DMS114 treated with DMSO at 0.1 percent for 48 hours (cell line): ENCODE measurements around the gene NAXE.
A peak's percentile ranks its signal among the peaks of the same experiment; 100 is the strongest.
"Not testable (repeated sequence)": the region's sequence is repeated elsewhere in the genome, so short reads cannot be mapped to it uniquely, and the experiment has no call there.

Experiments
- DNase-seq: peaks from one replicate; lab custom pipeline; 2025; ENCODE audit not compliant: unreplicated experiment; lab: John Stamatoyannopoulos, UW

NAXE gene

DNA sequence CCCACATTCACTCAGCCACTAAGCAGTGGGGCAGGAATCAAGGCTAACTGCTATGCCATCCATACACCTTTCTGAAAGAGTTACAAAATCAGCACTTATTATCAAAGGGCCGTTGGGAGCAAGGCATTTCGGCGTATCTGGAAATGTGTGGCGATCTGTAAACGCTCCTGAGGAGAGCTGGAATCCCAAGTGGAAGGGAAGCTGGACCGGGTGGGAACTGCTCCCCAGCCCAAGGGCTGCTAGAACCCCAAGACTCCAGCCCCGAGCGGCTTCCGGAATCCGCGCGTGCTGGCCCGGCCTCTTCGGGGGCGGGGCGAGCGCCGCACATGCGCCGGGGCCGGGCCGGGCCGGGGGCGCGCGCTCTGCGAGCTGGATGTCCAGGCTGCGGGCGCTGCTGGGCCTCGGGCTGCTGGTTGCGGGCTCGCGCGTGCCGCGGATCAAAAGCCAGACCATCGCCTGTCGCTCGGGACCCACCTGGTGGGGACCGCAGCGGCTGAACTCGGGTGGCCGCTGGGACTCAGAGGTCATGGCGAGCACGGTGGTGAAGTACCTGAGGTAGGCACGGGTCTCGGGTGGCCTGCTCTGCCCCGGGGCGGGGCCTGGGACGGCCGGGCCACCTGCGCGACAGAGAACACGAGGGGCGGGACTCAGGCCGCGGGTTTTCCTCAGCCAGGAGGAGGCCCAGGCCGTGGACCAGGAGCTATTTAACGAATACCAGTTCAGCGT is at the start of gene NAXE:
Gene NAXE, plus strand, starts transcription at position 345 of the 726 bp plus-strand sequence. Its CDS starts 29 bp downstream, at position 374.
- peak; percentile 60 for DNase-seq

DNA sequence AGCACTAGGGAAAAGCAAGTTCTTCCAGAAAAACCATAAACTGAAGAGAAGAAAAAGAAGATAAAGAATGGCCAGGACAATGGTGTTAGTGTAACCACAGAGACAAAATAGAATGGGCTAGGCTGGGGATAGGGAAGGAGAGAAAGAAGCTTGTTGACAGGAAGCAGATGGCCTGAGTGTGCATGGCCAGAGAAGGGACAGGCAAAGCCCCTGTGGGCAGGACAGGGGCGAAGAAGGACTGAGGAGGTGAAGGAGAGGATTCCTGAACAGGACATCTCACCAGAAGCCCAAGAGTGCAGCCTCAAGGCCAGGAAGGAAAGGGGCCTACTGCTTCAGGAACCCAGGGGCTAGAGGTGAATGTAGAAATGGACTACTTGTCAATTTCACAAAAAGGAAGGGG is 48.5 kb upstream of the NAXE start:
- DNase-seq, result no peak

DNA sequence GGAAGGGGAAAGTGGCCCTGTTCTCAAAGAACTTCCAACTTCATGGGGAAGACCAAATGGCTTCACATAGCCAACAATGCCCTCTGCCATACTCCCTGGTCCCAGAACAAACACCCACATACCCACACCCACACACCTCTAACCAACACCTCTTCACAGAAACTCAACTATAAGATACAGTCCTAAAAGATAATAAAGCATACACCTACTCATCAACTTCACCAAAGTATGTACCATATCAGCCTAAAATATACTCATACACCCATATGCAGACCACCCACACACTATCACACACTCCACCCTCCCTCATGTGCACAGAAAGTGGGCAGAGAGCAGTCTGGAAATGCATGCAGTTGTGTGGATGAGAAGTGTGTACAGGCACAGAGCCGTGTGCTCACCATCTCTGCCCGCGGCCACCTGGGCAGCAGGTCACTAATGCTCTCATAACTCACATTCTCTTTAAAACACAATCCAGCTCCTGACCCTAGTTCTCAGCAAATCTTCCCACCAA is 46.9 kb upstream of the NAXE start:
- DNase-seq, result no peak

DNA sequence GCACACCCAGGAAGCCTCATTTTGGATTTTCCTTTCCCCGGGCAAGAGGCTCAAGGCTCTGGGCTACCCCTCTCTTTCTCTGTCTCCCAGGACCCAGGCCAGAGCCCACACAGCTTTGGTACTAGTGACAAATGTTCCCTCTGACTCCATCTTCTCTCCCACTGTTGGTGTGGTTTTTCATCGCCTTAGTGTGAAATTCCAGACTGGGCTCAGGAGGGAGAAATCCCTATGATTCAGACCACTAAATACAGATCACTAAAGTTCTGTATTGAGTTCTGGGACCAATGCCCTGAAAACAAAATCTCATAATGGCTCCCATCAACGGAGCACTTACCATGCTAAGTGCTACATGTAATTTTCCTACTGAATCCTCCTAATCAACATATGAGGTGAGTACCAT is 45.3 kb upstream of the NAXE start:
- no peak for DNase-seq

DNA sequence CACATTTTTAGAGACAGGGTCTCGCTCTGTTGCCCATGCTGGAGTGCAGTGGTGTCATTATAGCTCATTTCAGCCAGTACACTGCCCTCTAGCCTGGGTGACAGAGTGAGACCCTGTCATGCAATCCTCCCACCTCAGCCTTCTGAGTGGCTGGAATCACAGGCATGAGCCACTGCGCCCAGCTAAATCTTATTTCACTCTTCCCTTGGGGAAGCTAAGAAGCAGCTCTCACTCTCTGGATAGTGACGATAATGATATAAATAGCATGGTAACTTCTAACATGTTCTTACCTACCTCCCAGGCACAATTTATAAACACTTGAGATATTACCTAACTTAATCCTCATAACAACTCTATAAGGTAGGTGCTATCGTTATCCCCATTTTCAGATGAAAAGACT is 44.1 kb upstream of the NAXE start:
- no peak for DNase-seq

DNA sequence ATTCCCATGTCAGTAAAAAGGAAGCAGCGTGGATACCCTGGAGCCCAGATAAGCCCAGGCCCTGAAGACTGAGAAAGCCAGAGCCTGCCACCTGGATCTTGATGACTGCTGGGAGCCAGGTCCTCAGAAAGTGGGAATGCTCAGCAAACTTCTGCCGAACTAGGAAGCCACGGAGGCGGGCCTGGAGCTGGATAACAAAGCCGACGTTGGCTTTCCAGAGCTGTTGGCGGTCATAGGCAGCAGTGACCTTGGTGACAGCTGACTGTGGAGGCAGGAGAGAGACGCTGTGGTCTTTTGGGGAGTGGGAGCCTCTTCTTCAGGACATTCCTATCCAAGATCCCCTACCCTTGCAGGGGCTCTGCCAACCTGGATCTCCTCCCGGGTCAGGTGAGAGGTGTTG is 43.6 kb upstream of the NAXE start:
- DNase-seq, result no peak

DNA sequence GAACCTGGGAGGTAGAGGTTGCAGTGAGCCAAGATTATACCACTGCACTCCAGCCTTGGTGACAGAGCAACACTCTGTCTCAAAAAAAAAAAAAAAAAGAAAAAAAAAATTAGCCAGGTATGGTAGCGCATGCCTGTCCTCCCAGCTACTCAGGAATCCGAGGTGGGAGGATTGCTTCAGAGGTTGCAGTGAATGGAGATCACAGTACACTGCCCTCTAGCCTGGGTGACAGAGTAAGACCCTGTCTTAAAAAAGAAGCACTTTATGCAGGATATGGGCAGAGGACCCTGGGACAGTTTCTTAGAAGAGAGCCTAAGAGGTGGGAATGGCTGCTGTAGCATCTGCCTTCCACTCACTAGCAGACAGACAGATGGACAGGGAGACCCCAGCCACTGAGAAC is 42.2 kb upstream of the NAXE start:
- no peak for DNase-seq

DNA sequence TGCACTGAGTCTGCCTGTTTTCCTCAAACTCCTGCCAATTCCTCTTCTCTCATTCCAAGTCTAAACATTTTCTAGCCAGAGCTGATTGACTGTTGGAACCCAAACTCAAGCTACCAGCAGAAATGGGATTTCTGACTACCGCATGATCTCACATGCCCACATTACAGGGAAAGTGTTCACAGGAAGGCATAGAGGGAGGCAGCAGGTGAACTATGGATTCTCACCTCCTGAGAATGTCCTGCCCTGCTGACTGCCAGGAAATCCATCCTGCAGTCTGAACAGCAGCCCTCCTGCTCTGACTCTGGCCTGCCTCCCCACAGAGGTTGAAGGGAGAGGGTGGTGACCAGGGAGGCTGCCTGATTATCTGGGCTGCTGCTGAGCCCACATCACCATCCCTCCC is 41.7 kb upstream of the NAXE start:
- no peak for DNase-seq

DNA sequence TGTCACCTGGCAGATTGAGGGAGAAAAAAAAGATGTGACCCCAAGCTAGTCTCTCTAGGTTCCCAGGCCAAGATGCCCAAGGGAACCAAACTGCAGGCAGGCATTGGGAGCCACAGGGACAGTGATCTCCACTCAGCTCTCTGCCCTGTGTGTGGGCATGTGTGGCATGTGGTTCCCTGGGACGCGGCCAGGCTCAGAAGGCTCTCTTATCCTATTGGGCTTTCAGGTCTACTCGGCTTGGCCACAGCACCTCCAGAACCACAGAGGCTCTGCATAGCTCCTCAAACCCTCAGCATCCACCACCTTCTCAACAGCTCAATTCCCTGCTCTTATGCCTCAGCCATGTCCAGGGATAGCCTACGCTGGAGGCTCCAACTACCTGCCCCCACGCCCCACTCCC is 41.2 kb upstream of the NAXE start:
- no peak for DNase-seq

DNA sequence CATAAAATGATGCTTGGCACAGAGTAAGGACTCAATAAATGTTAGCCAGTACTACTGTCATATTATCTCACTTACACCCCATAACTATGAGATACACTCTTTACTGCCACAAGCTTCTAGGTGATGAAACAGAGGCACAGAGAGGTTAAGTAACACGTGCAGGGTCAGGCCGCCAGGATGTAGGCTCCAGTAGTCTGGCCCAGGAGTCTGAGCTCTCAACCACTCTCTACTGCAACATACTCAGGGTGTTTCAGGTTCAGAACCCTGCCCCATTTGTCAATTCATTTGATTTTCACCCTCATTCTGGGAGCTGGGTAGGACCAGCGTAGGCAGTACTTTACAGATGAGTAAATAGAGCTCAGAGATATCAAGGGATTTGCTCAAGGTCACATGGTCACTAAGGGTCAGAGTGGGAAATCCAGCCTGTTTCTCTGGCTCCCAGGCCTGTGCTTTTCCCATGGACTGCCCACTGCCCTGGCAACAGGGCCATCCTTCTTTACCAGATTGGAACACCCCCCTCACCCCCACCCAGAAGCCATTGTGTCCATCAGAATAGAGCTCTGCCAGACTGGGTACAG is 40.4 kb upstream of the NAXE start:
- DNase-seq, result no peak

DNA sequence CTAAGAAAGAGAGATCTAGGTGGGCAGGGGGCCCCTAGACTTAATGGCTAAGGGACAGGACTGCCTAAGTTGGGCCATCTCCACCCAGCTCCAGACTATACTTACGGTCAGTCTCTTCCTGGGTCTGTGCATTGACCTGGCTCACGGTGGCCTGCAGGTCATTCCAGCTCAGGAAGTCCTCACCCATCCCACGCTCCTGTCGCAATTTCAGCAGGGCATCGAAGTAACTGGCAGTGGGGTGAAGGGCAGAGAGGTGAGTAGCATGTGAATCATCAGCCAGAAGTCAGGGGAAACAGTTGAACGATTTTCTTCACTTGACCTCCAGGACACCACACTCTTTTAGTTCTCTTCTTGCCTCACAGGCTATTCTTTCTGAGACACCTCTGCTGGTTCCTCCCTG is 39.7 kb upstream of the NAXE start:
- DNase-seq, result no peak

DNA sequence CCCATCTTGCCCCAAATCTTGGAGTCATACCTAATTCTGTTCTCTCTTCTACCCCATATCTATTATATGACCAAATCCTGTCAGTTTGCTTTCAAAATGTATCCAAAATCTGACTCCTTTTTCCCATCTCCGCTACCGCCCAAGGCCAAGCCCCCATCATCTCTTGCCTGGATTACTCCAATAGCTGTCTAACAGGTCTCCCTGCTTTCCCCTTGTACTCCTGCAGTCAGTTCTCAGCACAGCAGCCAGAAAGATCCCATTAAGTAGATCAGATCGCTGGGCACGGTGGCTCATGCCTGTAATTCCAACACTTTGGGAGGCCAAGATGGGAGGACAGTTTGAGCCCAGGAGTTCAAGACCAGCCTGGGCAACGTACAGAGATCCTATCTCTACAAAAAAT is 39.1 kb upstream of the NAXE start:
- DNase-seq, result no peak

DNA sequence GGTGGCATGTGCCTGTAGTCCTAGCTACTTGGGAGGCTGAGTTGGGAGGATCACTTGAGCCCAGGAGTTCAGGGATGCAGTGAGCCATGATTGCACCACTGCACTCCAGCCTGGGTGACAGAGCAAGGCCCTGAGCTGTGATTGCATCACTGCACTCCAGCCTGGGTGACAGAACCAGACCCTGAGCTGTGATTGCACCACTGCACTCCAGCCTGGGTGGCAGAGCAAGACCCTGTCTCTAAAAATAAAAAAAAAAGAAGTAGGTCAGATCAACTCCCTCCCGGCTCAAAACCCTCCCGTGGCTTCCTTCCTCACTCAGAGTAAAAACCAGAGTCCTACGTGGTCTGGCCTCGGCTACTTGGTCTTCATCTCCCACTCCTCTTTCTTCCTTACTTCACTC is 38.6 kb upstream of the NAXE start:
- DNase-seq, result not testable (repeated sequence)

DNA sequence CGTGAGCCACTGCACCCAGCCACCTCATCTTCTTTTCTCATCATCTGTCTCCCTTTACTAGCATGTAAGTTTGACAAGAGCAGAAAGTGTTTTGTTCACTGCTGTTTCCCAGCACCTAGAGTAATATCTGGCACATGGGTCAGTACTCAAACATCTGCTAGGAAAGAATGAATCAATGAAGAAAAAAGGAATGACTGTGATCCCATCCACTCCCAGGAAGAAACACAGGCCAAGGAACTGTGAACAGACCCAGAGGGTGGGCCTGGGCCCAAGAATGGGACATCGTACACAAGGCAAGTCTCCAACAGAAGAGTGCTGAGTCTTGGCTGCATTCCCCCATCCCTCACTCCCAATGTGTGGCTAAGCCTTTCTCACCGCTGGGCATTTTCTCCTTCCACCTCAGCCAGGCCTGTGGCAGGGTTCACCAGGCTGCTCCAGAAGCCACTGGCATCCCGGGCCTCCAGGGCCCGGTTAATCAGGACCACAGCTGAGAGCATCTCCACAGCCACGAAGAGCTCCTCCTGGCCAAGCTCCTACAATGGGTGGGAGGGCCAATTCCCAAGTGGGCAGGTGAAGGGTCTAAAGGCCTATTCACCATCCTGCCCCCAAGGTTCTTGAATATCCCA is 37.6 kb upstream of the NAXE start:
- DNase-seq, result no peak

DNA sequence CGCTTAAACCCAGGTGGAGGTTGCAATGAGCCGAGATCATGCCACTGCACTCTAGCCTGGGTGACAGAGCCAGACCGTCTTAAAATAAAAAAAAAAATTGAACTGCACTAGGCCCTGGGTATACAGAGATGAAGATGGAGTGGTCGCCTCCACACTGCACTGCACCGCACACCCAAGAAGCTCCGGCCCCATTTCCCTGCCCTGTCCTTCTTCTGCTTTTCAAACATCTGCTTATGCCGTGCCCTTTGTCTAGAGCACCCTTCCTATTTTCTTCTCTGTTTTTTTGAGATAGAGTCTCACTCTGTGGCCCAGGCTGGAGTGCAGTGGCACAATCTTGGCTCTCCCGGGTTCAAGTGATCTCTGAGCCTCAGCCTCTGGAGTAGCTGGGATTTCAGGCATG is 36.6 kb upstream of the NAXE start:
- DNase-seq, result no peak

DNA sequence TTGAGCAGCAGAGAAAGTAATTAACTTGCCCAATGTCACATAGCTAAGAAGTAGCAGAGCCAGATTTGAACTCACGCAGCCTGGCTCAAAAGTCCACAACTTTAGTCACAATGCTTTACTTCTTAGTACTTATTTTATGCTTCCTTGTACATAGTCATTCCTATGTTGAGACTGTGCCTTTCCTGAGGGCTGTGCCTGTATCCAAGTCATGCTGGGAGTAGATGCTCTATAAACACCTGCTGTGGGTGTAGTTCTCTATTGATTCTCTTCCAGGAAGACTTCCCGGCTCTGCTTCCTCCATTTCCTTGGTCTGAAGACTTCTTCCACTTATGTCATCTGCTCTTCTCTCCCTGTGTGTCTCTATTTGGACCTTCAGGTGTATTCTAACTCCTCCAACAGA is 35.9 kb upstream of the NAXE start:
- DNase-seq, result no peak

DNA sequence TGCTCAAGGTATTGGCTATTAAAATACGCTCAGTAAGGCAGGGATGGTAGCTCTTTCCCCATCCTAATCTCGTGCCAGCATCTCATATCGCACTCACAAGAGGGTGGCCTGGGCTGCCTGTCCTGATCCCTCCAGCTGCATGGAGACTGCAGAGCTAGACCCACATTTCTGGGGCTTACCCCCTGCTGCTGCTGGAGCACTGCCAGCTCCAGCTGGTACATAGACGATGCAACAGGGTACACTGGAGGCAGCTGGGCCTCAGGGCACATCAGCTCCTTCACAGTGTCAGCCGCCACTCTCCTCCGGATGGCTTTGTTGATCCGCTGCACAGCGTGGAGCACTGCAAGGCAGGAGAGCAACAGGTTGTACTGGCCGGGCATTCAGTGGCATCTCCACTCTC is 35.2 kb upstream of the NAXE start:
- DNase-seq, result no peak

DNA sequence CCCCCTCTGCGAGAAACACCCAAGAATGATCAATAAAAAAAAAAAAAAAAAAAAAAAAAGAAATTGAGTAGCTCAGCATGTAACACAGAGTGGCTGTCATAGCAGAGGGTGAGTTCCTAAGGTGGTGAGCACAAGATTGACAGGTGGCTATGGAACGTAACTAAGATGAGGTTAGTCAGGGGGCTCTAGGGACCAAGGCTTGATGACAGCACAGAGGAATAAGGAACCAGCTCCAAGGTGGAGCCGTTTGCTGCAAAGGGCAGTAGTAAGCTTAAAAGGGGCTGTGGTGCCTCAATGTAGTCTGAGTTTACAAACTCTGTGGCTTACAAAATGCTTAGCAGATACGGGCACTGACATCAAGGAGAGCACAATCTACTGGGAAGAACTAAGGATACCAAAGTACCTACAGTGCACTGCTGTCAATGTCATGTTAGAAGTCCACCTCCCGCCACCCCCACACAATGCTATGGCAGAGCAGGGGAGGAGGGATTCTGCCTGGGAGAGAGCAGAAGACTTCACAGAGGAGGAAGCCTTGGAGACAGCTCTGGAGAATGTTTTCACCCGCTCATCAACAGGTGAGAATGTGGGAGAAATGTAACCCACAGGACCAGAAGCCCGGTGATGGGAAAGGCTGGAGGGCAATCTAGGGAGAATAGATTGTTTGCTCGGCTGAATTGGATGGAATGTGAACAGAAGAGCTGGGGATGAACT is 32.3 kb upstream of the NAXE start:
- no peak for DNase-seq

DNA sequence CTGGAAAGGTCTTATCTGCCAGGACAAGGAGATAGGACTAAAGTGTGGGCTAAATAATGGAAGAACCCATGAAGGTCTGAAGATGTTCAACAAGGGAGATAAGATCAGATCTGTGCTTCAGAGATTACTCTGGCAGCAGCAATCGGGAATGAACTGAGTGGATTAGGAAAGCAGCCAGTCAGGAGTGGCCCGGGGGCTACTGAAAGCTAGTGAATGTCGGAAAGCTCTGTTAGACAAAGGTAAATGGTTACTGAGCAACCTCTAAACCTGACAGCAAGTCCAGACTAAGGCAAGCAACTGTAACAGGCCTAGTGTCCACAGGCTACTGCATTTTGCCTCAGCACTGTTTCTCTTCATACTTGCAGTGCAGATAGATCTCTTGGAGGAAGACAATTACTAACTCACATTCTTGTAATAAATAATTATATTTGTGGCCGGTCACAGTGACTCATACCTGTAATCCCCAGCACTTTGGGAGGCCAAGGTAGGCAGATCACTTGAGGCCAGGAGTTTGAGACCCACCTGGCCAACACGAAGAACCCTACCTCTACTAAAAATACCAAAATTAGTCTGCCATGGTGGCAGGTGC is 31.7 kb upstream of the NAXE start:
- no peak for DNase-seq

DNA sequence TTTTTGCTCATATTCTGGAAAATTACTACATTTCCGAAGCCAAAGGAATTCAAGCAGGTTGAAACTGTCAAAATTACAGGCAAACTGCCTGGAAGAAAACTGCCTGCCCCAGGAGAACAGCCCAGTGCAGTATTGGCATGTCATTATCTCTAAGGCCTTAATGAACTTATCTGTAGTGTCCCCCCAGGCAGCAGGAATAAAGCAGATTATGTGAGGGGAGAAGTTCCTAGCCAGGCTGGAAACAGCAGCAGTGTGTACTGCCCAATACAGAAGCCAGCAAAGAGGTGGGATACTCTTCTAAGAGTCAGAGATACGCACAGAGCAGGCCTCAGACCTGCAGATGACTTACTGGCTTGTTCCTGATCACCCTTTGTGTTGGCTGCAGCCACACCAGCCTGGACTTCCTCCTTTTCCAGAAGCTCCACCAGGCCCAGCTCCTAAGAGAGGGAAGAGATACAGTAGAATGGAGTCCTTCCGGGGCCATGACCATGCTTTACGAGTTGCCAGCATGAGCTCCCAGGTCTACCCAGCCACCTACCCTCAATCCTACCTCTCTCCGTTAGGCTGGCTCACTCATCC is 30.9 kb upstream of the NAXE start:
- no peak for DNase-seq

DNA sequence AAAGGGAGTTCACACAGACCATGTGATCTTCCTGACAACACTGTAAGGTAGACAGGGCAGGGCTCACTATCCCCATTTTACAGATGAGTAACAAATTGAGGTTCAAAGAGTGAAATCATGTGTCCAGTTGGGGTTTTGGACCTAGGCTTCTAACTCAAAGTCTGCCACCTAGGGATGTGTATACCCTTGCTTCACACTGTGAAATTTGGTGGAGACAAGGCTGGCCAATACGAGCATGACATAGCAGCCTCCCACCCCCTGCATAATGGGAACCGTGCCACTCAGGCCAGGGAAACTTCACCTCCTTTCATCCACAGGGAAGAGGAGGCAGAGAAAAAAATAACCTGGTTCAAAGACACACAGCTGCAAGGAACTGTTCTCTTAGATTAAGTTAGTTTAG is 26.1 kb upstream of the NAXE start:
- no peak for DNase-seq
